HCT116 (cell line): ENCODE results near the gene EFL1. TPM values are rescaled to one million over a fixed set of nuclear protein-coding genes. Genes with fewer than 3 reads are reported as not detected.

Source experiments
- ATAC-seq: fragments of 200-7000 bp; cut with Tn5 transposase; 2 replicates; pipeline ENCODE4 v1.9.1; 2020; ENCODE audit warnings: mild to moderate bottlenecking, moderate library complexity
- BruUV-seq: library from RNA; stranded (reverse); fragments of 400-500 nt; replicated peaks from 2 replicates; lab custom pipeline; 2021; lab: Mats Ljungman, UMichigan
- CTCF ChIA-PET: fragments of 300-600 bp; sonication (Branson Sonifier 250); formaldehyde crosslinking; loops from one replicate; lab custom pipeline; 2021; ENCODE audit warnings: antibody characterized with exemption; lab: Charles Lee
- POLR2A ChIA-PET: fragments of 300-600, 350-600 bp; sonication (Branson Sonifier 250); formaldehyde crosslinking; loops from one replicate; lab custom pipeline; 2021; ENCODE audit warnings: antibody characterized with exemption; lab: Charles Lee
- RAD21 ChIA-PET, 2 experiments: fragments of 300-600 bp; sonication (Branson Sonifier 250); formaldehyde crosslinking; loops; one replicate each; lab custom pipeline; 2023; ENCODE audit warnings: low total read pairs in 2 of 2; ENCODE audit not compliant: uncharacterized antibody in 2 of 2, unreplicated experiment in 2 of 2, low non-redundant PET in 1 of 2; lab: Charles Lee
- DNase-seq: peaks from one replicate; pipeline ENCODE4 v3.0.0-alpha.2; 2010; ENCODE audit warnings: low read depth, low spot score
- H2AFZ ChIP-seq: fragments of 200-600 bp; shearing (Covaris generic), sonication (generic); 2 replicates; pipeline ENCODE4 v1.6.1; 2017; ENCODE audit warnings: low read depth, mixed run types, mixed read lengths, antibody characterized with exemption, low read length; ENCODE audit not compliant: poor library complexity, severe bottlenecking
- H3K27ac ChIP-seq: 2 replicates; pipeline ENCODE4 v1.5.1; 2012; ENCODE audit warnings: low read depth, low read length
- H3K27me3 ChIP-seq: fragments of 200-600 bp; sonication (generic); 2 replicates; pipeline ENCODE4 v1.6.1; 2016; ENCODE audit warnings: mixed run types, low read length, mixed read lengths; ENCODE audit not compliant: insufficient read depth
- H3K36me3 ChIP-seq, 2 experiments: fragments of 200-500 bp in 1 of 2; fragments of 200-600 bp in 1 of 2; sonication (Bioruptor generic) in 1 of 2; sonication (generic) in 1 of 2; 2 replicates each; pipeline versions ENCODE4 v1.5.1 to v1.6.1; 2014 to 2016; ENCODE audit warnings: low read length in 2 of 2, inconsistent platforms in 1 of 2, mixed read lengths in 1 of 2, mixed run types in 1 of 2; ENCODE audit not compliant: insufficient read depth in 2 of 2, control insufficient read depth in 1 of 2
- H3K4me1 ChIP-seq, 2 experiments: fragments of 200-600 bp in 1 of 2; sonication (generic) in 1 of 2; 2 replicates each; pipeline versions ENCODE4 v1.5.1 to v1.6.1; 2012 to 2017; ENCODE audit warnings: low read length in 2 of 2, inconsistent platforms in 1 of 2, mild to moderate bottlenecking in 1 of 2, mixed read lengths in 1 of 2, mixed run types in 1 of 2, moderate library complexity in 1 of 2; ENCODE audit not compliant: insufficient read depth in 2 of 2, control insufficient read depth in 1 of 2
- H3K4me2 ChIP-seq: fragments of 200-600 bp; sonication (generic); 2 replicates; pipeline ENCODE4 v1.6.1; 2017; ENCODE audit warnings: mixed run types, low read length, mixed read lengths
- H3K4me3 ChIP-seq, 2 experiments: fragments of 200-600 bp in 1 of 2; sonication (generic) in 1 of 2; replicated peaks in 1 of 2; 2 replicates each; pipeline ENCODE4 v1.5.1; 2011 to 2016; ENCODE audit warnings: low read length in 2 of 2, control low read depth in 1 of 2, low read depth in 1 of 2, mild to moderate bottlenecking in 1 of 2, mixed read lengths in 1 of 2, mixed run types in 1 of 2
- H3K79me2 ChIP-seq: fragments of 200-600 bp; sonication (generic); 2 replicates; pipeline ENCODE4 v1.6.1; 2017; ENCODE audit warnings: mild to moderate bottlenecking, mixed run types, low read length, moderate library complexity, mixed read lengths; ENCODE audit not compliant: insufficient read depth
- H3K9ac ChIP-seq: fragments of 200-600 bp; sonication (generic); 2 replicates; pipeline ENCODE4 v1.6.1; 2016; ENCODE audit warnings: low read length, mixed read lengths
- H3K9me2 ChIP-seq: fragments of 200-600 bp; sonication (generic), shearing (Covaris generic); 2 replicates; pipeline ENCODE4 v1.6.1; 2017; ENCODE audit warnings: mixed run types, mild to moderate bottlenecking, moderate library complexity; ENCODE audit not compliant: insufficient read depth
- H3K9me3 ChIP-seq, 2 experiments: fragments of 200-500 bp in 1 of 2; fragments of 200-600 bp in 1 of 2; sonication (Bioruptor generic) in 1 of 2; sonication (generic) in 1 of 2; 2 replicates each; pipeline ENCODE4 v1.6.1; 2014 to 2017; ENCODE audit warnings: low read length in 2 of 2, mixed read lengths in 2 of 2, inconsistent platforms in 1 of 2, low read depth in 1 of 2, mild to moderate bottlenecking in 1 of 2, mixed run types in 1 of 2, moderate library complexity in 1 of 2; ENCODE audit not compliant: control insufficient read depth in 1 of 2, insufficient read depth in 1 of 2
- H4K20me1 ChIP-seq: fragments of 200-600 bp; sonication (generic), shearing (Covaris generic); 2 replicates; pipeline ENCODE4 v1.6.1; 2017; ENCODE audit warnings: mixed run types, mild to moderate bottlenecking, moderate library complexity; ENCODE audit not compliant: insufficient read depth
- EGR1 ChIP-seq: IDR thresholded peaks from 2 replicates; pipeline ENCODE4 v1.6.1; 2012; ENCODE audit warnings: low read depth
- MAX ChIP-seq: IDR thresholded peaks from 2 replicates; pipeline ENCODE4 v1.6.1; 2012
- REST ChIP-seq: IDR thresholded peaks from 2 replicates; pipeline ENCODE4 v1.6.1; 2012; ENCODE audit warnings: low read depth
- SIN3A ChIP-seq: IDR thresholded peaks from 2 replicates; pipeline ENCODE4 v1.6.1; 2012; ENCODE audit warnings: low read depth
- SRF ChIP-seq: IDR thresholded peaks from 2 replicates; pipeline ENCODE4 v1.6.1; 2012; ENCODE audit warnings: low read depth
- YY1 ChIP-seq: IDR thresholded peaks from 2 replicates; pipeline ENCODE4 v1.6.1; 2011; ENCODE audit warnings: low read length, low read depth, moderate library complexity, mild to moderate bottlenecking; ENCODE audit not compliant: insufficient replicate concordance; ENCODE audit errors: extremely low read depth
- ZBTB33 ChIP-seq: IDR thresholded peaks from 2 replicates; pipeline ENCODE4 v1.6.1; 2011; ENCODE audit warnings: mild to moderate bottlenecking, low read length, moderate library complexity; ENCODE audit not compliant: insufficient replicate concordance; ENCODE audit errors: extremely low read depth
- ZNF274 ChIP-seq: fragments of 200-500 bp; sonication (Bioruptor generic); IDR thresholded peaks from 2 replicates; pipeline ENCODE4 v1.6.1; 2014; ENCODE audit warnings: mild to moderate bottlenecking, low read depth, low read length, inconsistent platforms
- intact Hi-C: fragments of 100-400 bp; cut with micrococcal nuclease; formaldehyde crosslinking; loops from 2 replicates; pipeline ENCODE4 v1.10.0; 2022
- total RNA-seq: library from RNA; stranded (reverse); gene quantifications from one replicate; pipeline ENCODE4 v1.2.1, GENCODE V29; 2021; ENCODE audit not compliant: unreplicated experiment

Gene EFL1
- total RNA-seq, 1 experiment from 2014 or later = 12.7 TPM

GRCh38 chr15:82128401-82129148, 134.0 kb downstream of the EFL1 start:
- Histone ChIP-seq H3K4me1 (peaks cover 0 to 15% of the 10 kb centered on the region in 2 experiments; a peak in 2 of 4 replicates), H4K20me1 (no peaks in the 10 kb centered on the region), H3K9ac (no peak overlapping the region), H3K4me2 (no peak overlapping the region), H3K27ac (no peak overlapping the region), H3K4me3 (no peak overlapping the region), H3K36me3 (no peaks in the 10 kb centered on the region; a peak in 1 of 4 replicates), H2AFZ (no peak overlapping the region), H3K27me3 (no peaks in the 10 kb centered on the region), H3K9me3 (no peaks in the 10 kb centered on the region), H3K79me2 (no peaks in the 10 kb centered on the region), H3K9me2 (no peaks in the 10 kb centered on the region)
- BruUV-seq = no TSS peak
- ATAC-seq (no peak), DNase-seq (no peak)
- intact Hi-C loops = no loop called here
- POLR2A ChIA-PET = no interaction called here
- CTCF ChIA-PET = interaction anchor here (1.1 kb wide), 1 partner anchor 20 kb away, joined by 3 read pairs; no protein-coding TSS in a partner anchor
- TF ChIP-seq REST = no peak
- RAD21 ChIA-PET = no interaction called here

GRCh38 chr15:82127581-82127980, 135.0 kb downstream of the EFL1 start:
- Histone ChIP-seq H2AFZ (no peak overlapping the region), H3K27ac (no peak overlapping the region), H3K27me3 (no peaks in the 10 kb centered on the region), H3K36me3 (no peaks in the 10 kb centered on the region; a peak in 1 of 4 replicates), H4K20me1 (no peaks in the 10 kb centered on the region), H3K4me1 (peaks cover under 1 to 17% of the 10 kb centered on the region in 2 experiments; a peak in 3 of 4 replicates), H3K9ac (no peak overlapping the region), H3K79me2 (no peaks in the 10 kb centered on the region), H3K4me2 (no peak overlapping the region)
- no TSS peak for BruUV-seq
- ChIA-PET CTCF (interaction anchor here (1.4 to 1.7 kb wide), 2 partner anchors 12 to 18 kb away, joined by 3 read pairs; no protein-coding TSS in a partner anchor), RAD21 (no interaction called here)
- intact Hi-C loops = no loop called here
- TF ChIP-seq EGR1 = no peak
- no peak for TF ChIP-seq SIN3A
- TF ChIP-seq YY1 = no peak
- TF ChIP-seq MAX = no peak
- no peak for TF ChIP-seq SRF
- no peak for TF ChIP-seq ZBTB33
- TF ChIP-seq ZNF274 = no peak
- TF ChIP-seq, all 23 proteins: peak for 0
- Histone ChIP-seq H3K4me3 (no peak overlapping the region), H3K9me3 (no peaks in the 10 kb centered on the region), H3K9me2 (no peaks in the 10 kb centered on the region)
- DNase-seq = no peak
- ATAC-seq = no peak
- POLR2A ChIA-PET = no interaction called here
